Daoy (cell line): Measurements from ENCODE around the gene RALGAPA2. TPM values are rescaled to one million over a fixed set of nuclear protein-coding genes. Genes with fewer than 3 reads are reported as not detected.

Experiments used
- DNase-seq: peaks from one replicate; pipeline ENCODE4 v3.0.0-alpha.2; 2015; ENCODE audit warnings: low read depth
- total RNA-seq: library from RNA; depleted of rRNA; stranded (reverse); fragments of >200 nt; shearing (Covaris generic); gene quantifications from 2 replicates; pipeline ENCODE4 v1.2.3, GENCODE V29; 2014

Gene RALGAPA2
- total RNA-seq, 1 experiment from 2014 or later = 5.9 TPM

DNA sequence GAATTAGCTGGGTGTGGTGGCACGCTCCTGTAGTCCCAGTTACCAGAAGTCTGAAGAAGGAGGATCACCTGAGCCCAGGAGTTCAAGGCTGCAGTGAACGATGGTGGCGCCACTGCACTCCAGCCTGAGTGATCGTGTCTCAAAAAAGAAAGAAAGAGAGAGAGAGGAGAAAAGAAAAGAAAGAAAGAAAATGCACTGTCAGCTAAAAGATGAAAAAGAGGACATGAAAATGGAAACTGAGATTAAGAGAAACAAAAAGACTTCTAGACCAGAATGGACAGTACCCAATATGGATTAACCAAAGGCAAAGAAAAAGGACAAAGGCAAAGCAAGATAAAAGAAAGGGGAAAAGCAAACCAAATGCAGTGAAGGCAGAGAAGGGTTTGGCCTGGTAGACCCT lies 9.0 kb upstream of the RALGAPA2 start:
- DNase-seq = no peak

DNA sequence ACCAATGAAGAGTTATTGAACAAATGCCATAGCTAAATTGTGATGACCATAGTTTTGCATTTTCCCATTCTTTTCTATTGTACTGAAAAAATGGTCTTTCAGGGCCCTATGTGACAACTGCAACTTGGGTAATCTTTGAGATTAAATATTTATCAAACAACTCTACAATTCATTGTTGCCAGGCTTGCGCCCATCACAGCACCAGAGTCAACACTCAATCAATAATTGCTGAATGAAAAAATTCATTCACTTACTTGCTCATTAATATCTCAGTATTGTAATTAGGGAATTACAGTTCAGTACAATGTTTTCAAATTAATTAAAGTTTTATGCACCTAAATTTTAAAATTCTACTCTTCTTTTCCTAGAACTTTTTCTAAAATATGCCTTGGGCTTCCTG lies 7.7 kb upstream of the RALGAPA2 start:
- DNase-seq = no peak

DNA sequence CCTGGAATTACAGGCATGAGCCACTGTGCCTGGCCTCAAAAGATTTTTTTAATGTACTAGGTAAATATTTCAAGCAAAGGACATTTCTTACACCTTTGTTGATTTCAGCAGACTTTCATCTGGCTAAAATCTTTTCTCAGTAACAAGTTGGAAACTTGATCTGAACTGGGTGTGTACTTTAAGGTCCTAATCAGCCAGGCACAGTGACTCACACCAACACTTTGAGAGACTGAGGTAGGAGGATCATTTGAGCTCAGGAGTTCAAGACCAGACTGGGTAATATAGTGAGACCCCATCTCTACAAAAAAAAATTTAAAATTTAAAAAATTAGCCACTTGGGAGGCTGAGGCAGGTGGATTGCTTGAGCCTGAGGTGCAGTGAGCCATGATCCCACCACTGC lies 7.0 kb upstream of the RALGAPA2 start:
- peak; percentile 18 for DNase-seq

DNA sequence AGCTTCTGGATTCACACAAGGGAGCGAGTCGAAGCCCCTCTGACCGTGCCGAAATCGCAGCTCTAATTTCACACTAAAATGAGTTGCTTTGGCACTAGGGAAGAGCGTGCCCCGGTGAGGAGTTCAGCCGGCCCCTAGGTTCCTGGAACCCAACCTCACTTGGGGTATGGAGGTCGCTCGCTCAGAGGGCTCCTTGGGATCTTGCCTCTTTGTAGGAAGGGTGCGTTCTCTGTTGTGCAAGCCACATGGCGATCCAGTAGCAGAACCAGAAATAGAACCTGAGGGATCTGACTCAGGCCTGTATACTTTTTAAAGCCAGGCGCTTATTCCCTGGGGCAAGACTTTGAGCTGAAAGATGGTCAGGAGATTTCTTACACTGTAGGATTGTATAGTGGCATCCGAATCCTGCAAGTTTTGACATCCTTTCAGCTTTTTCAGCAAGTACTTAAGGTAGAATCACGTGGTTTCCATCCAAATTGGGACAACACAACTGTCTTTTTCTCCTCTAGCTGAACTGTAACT lies 861 bp upstream of the RALGAPA2 start:
- no peak for DNase-seq

DNA sequence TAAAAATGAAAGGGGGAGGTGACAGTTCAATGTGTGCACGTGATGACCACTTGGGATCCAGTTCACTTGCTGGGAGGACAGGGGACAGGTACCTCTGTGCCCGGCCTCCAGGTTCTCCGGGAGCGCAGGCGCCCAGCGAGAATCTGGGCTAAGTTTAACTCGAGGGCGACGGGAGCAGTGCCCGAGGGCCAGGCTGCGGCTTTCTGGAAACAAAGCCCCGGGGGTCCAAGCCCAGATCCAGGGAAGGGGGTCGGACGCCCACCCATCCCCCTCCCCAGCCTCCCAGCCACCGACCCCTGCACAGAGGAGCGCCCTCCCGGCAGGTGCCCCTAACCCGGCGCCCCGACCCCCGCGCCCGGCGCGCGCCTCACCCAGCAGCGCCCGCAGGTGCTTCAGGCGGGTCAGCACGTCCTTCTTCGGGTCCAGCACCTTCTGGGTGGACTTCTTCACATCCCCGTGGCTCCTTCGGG lies 405 bp downstream of the RALGAPA2 start:
- DNase-seq = no peak

DNA sequence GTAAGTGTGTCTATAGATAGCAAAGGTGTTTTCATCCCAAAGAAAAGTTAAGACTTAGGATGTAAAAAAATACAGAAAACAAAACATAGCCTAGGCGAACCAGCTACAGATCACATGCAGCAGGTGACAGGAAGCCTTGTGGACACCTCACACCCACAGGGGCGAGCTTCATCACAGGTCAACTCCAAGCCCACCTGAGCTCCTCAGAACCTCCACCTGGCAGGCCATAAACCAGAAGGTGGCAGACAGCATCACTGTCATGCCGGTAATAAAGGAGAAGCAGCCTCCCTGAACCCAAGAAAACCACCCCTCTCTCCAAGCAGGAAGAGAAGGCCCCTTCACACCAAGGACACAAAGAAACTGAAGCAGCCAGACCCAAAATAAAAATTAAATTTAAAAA lies 1.0 kb downstream of the RALGAPA2 start:
- peak; percentile 4 for DNase-seq

DNA sequence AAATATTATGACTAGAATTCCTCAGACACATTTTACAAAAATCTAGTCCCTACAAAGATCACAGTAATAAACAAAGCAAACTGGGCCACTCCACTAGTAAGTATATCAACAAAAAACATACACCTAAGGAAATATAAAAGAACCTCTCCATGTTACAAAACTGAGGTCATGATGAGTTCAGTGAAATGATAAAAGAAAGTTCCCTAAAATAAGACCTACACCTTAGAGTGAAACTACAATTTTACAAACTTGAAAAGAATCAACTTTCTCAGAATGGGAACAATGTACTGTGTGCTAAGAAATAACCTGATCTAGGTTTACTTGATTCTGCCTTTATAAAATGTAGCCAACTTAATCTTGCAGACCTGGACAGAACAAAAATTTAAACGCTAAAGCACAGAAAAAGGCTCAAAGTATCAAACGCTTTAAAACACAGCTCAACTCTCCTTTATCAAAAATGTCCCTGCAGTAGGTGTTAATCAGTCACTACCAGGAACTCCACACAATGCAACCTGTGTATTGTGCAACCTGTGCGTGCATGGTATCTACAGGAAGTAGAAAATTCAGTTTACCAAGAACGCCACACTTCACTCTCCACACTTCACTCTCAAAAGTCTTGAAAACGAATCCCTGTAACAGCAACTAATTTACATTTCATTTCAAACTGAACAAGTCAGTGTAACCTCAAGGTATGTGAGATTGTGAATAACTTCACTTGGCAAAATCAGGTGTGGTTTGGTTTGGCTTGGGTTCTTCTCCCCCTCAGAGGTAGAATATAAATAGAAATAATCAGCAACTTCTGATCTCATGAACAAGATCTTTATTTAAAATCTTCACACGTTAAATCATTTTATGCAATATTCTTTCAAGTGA lies 1.8 kb downstream of the RALGAPA2 start:
- DNase-seq = peak; percentile 13

DNA sequence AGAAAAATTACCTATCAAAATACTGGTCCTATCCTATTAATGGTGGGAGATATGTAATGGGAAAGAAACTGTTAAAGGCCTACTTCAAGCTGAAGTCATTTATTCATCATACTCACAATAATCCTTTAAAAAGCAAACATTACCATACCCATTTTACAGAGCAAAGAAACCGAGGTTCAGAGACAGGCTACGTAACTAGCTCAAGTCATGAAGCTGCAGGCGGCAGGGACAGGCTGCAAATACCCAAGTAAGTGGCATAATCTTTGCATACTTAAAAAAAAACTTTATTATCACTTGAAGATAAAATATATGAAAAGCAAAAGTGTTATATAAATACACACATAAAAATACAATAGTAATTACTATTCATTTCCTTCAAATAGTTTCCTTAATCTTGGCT lies 2.6 kb downstream of the RALGAPA2 start:
- DNase-seq = no peak

DNA sequence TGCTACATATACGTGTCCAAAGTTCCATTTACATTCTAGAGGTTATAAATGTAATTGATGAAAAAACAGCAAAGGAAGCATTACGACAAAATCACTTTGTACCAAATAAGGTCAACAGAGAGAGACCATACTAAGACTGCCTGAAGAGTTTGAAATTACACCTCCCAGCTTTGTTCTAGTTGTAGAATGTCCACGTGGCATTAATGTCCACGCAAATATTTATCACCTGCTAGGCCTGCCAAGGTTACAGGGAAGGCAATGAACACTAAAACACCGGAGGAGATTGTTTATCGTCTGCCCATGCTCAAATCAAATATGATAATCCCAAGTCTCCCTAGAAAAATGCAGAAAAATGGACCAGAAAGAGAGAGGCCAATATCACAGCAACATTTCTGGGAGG lies 6.2 kb downstream of the RALGAPA2 start:
- no peak for DNase-seq

DNA sequence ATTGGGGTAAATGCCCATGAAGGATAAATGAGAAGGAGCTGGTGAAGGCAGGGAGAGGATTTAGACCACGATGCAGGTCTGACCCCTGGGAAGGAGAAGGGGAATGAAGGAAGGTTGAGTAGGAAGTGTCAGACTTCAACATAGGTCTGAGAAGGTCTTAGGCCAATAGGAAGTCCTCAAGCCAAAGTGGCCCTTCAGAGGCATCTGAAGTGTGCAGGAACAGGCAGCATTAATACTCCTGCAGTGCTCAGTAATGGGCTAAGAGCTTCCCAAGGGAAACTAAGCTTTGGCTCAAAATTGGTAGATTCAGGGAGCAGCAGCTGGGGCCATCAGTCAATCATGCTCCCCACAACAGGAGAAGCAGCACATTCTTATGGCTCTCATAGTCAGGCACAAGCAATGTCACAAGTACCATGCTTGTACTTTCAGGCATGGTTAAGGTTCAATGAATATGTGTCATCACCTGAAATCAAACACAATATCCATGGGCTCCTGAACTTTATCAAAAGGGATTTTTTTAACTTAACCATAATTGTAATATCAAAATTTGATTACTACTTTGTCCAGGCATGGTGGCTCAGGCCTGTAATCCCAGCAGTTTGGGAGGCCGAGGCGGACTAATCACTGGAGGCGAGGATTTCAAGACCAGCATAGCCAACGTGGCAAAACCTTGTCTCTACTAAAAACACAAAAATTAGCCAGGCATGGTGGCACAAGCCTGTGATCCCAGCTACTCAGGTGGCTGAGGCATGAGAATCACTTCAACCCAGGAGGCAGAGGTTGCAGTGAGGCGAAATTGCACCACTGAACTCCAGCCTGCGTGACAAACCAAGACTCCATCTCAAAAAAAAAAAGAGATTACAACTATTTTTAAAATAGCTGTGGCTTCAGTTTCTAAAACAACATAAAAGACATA lies 9.9 kb downstream of the RALGAPA2 start:
- DNase-seq = no peak

DNA sequence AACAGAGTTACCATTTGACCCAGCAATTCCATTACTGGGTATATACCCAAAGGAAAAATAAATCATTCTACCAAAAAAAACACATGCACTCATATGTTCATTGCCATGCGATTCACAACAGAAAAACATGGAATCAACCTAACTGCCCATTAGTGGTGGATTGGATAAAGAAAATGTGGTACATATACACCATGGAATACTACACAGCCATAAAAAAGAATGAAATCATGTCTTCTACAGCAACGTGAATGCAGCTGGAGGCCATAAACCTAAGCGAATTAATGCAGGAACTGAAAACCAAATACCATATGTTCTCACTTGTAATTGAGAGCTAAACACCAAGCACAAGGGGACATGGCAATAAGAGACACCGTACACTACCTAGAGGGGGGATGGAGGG lies 12.5 kb downstream of the RALGAPA2 start:
- no peak for DNase-seq

DNA sequence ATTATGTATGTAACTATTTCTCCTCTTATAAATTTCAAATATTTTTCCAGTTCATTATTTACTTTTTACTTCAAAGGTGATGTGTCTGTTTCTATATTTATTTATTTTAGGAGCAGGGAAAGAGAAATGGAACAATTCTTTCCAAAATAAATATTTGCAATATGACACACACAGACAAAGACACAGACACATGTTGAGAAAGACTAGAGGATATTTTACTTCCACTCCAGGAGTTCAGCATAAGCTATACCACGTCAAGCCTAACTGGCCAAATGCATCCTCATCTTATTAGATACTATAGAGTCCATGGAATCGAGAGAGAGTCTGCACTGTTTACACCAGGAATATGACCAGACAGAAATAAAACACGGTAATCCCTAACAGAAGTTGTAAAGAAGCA lies 13.3 kb downstream of the RALGAPA2 start:
- DNase-seq = peak; percentile 15

DNA sequence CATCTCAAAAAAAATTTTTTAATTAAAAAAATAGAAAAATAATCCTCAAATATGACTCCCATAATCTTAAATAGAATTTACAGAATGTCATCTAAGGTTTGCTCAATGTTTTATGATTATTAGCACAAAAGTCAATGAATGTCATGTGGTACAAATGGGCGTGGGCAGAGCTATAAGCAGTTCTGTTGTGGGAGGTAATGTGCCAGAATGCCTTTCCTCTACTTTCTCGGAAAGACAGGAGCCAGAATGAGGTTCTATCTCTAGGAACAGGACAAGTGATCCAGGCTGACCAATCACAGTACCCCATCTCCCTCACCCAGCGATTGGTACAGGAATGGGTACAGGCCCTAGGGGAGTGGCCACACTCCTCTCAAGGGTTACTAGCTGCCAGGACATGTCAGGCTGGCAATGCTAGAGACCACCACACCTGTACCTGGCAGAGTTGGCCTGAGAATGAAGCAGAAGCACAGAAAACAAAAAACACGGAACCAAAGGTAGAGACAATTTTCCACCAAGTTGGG lies 15.1 kb downstream of the RALGAPA2 start:
- no peak for DNase-seq

DNA sequence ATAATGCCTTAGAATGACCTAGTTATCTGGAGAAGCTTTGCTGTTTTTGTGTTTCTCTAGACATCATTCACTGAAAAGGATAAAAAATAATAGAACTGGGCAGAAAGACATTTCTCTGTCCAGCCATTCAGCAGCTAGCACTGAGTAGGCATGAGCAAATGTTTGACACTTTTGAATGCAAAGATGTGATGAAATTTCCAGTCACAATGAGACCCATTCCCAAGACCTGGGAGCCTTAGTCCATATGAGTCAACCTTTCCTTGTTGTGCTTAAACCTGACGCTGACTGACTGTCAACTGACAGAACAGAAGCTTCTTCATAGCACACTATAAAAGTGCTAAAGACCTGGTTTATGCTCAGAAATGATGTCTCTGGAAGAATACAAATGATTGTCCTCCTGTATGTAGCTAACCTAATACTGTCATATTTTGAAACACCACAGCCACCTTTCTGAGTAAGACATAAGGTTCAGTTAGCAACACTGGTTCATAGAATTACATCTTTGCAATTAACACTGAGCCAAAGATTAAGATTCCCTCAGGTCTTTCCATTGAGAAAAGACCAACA lies 17.1 kb downstream of the RALGAPA2 start:
- no peak for DNase-seq

DNA sequence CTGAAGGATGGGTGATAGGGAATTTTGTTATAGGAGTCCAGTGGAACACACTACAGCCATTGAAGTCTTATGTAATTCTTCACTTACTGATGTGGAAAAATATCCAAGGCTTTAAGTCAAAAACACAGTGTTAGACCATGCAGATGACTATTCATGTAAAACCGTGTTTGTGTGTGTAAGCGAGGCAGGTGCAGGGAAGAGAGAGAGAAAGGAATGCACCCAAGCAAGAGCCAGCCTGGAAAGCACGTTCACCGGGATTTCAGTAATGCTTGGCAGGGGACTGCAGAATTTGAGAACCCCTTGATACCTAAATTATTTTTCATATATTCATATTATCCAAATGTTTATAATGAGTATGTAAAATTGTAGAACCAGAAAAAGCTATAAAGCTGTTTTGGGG lies 17.9 kb downstream of the RALGAPA2 start:
- no peak for DNase-seq

DNA sequence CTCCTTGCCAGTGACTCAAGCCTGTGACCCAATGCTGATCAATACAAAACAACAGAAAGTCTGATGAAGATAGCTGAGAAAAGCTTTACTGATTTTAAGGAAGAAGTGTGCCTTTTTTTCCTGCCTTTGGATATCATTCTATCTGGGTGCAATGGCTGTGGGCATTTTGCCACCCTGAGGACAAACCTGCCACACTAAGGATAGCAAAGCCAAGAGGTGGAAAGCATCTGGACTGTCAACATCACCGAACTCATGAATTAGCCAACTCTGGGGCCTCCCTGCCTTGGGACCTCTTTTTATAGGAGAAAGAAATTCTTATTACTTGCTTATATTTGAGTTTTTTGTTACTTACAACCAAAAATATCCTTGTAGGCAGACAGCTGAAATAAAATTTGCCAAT lies 19.9 kb downstream of the RALGAPA2 start:
- DNase-seq = no peak

DNA sequence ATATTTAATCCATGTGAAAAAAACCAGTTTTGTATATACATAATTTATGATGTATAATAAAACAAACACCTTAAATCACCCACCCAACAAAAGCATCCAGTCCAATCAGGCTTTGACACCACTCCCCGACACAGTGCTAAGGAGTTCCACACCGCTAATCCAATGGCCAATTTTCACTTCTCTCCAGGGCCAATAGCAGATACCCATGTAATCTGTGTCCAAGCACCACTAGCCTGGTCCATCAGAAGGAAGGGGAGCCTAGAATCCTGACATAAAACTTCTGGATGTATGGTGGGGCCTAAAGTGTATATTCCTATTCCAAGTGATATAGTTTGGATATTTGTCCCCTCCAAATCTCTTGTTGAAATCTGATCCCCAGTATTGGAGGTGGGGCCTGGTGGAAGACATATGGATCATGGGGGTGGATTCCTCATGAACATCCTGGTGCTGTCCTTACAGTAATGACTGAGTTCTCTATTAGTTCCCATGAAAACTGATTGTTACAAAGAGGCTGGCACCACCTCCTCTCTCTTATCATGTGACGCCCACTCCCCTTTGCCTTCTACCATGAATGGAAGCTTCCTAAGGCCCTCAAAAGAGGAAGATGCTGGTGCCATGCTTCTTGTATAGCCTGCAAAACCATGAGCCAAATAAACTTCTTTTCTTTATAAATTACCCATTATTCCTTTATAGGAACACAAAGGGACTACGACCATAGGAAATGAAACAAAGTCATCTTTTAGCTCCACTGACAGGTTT lies 20.8 kb downstream of the RALGAPA2 start:
- DNase-seq = no peak

DNA sequence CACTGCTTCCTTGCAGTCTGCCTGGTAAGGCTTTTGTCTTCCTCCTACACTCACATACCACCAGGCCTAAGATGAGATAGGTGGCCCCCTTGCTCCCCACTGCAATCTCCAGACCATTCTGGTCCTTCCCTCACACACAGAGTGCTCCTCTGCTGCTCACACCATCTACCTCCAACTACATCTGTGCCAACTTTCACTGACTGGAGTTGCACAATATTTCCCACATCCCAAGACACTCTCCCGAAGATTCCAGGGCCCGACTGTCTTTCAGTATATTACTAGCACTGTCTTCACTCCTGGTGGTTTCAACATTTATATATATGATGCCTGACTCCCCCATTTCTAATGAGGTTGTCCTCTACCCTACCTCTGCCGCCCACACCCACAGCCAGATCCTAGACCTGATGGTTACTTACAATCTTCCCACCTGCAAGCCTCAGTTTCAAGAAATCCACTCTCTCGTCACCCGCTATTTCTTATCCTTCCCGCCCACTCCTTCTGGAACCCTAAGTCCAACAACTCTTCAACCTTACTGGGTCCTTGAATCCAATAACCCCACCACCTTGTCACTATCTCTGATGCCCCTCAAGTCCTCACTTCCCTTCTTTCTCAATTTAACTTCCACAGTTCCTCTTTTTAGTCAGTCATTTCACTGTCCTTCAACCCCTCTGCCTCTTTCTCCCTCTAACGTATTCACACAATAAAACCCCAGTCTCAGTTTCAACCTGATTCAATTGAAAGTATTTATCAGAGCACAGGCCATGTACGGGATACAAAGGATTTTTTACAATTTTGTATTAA lies 21.6 kb downstream of the RALGAPA2 start:
- no peak for DNase-seq

DNA sequence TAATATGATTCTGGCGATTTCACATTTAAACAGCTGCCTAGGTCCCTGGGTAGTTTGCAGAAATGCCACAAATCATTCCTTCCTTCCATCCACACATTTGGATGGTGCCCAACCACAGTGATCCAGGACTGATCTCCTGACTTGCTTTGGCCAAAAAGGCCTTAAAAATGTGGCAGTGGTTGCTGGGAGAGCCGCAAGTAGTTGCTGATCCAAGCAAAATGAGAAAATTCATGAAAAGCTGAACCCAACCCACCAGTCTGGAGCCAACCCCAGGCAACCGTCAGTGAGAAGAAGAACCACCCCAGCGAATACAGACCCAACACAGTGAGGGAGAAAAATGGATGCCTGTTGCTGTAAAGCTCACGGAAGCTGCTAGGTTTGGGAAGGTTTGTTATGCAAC lies 25.1 kb downstream of the RALGAPA2 start:
- no peak for DNase-seq

DNA sequence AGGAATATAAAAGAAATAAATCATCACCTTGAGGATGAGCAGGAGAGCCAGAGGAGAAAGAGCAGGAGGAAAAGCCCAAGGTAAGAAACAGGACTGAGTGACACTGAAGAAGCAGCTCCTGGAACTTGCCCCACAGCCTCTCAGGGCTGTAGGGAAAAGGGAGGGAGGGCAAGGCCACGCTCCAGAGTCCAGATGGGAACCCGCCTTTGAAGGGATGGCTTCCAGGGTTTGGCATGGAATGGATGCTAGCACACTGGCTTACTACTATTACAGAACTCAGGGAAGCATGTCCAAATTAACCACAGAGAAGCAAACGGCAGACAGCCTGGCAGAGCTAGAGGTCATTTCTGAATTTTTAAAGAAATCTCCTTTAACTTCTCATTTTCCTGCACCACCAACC lies 26.8 kb downstream of the RALGAPA2 start:
- DNase-seq = no peak
